Motor neuron (in vitro differentiated cells): ENCODE data around the gene TRIM41. TPM values are rescaled to one million over a fixed set of nuclear protein-coding genes. Genes with fewer than 3 reads are reported as not detected.
"Not testable (repeated sequence)": the region's sequence is repeated elsewhere in the genome, so short reads cannot be mapped to it uniquely, and the experiment has no call there.

Source experiments
- ATAC-seq, 8 experiments: fragments of 200-7000 bp; cut with Tn5 transposase; replicated peaks in 6 of 8; 2 replicates each; pipeline ENCODE4 v1.8.0; 2021; ENCODE audit warnings: mild to moderate bottlenecking in 8 of 8, moderate library complexity in 8 of 8
- H3K27ac ChIP-seq, 2 donors: fragments of 250-450 bp; sonication (Bioruptor Pico); 2 replicates each; pipeline ENCODE4 v1.9.0; 2021; ENCODE audit warnings: antibody characterized with exemption in 2 of 2, mild to moderate bottlenecking in 2 of 2, moderate library complexity in 1 of 2
- H3K4me1 ChIP-seq, 2 donors: fragments of 250-450 bp; sonication (Bioruptor Pico); replicated peaks in 1 of 2; 2 replicates each; pipeline ENCODE4 v1.6.1; 2021; ENCODE audit warnings: antibody characterized with exemption in 2 of 2, mild to moderate bottlenecking in 2 of 2, moderate library complexity in 1 of 2
- H3K4me3 ChIP-seq, 5 donors: fragments of 250-450 bp; sonication (Bioruptor Pico); 2 replicates each; pipeline ENCODE4 v1.9.0; 2021; ENCODE audit warnings: antibody characterized with exemption in 5 of 5, mild to moderate bottlenecking in 5 of 5, moderate library complexity in 4 of 5
- WGBS, 10 experiments: fragments of 450-650 bp; shearing (Covaris generic); methylation state at CpG; one replicate each; pipeline ENCODE4 v1.0.0; 2022; 5-methylcytosine and 5-hydroxymethylcytosine counted together
- in situ Hi-C, 9 experiments: fragments of 400-800 bp; cut with MboI; loops; one replicate each; pipeline ENCODE4 v1.15.0; 2021; ENCODE audit warnings: low sequenced_read_pairs in 9 of 9, low pct_unique_long_range_greater_than_20kb in 2 of 9; ENCODE audit not compliant: unreplicated experiment in 9 of 9
- total RNA-seq, 8 experiments: library from RNA; unstranded; fragments of 300-600 nt; gene quantifications; 2 replicates each; pipeline versions ENCODE4 v1.2.3 to v1.2.4, GENCODE V29; 2022

TRIM41 gene
- total RNA-seq, 8 experiments from 2014 or later: 14.3 to 31.4 (median 24.2) TPM

GRCh38 chr5:181283347-181283746 is 60.3 kb downstream of the TRIM41 start:
- H3K27ac ChIP-seq: no peak overlapping the region
- no peak overlapping the region for H3K4me3 ChIP-seq
- 80 to 100% methylated on average over 1 to 3 of the region's 13 CpGs; no CpG with 5 or more reads in 8 of the 10 experiments for WGBS, 10 experiments
- ATAC-seq: no peak
- peaks cover 0 to 14% of the 10 kb centered on the region in 2 donors for H3K4me1 ChIP-seq
- in situ Hi-C loops: no loop called here

- H3K4me3 ChIP-seq, in situ Hi-C loops, H3K27ac ChIP-seq, ATAC-seq: not testable (repeated sequence)
- peaks cover 0 to 14% of the 10 kb centered on the region in 2 donors for H3K4me1 ChIP-seq
- 67 to 100% (median 100%) methylated on average over 1 to 2 of the region's 6 CpGs; no CpG with 5 or more reads in 6 of the 10 experiments for WGBS, 10 experiments
Measured at GRCh38 chr5:181283841-181284755, 61.0 kb downstream of the TRIM41 start.

Other genes with a start within 250 kb of the TRIM41 start
- gene BTNL3, start 234.4 kb upstream of the TRIM41 start, total RNA-seq: under 1 TPM in 2 of 8 experiments, not detected in 6; 0.08 to 0.33 TPM
- 1 to 10 TPM in 4 of 8 experiments, under 1 TPM in 3, not detected in 1; 0.25 to 2.6 (median 1.1) TPM for gene BTNL9, start 183.0 kb upstream of the TRIM41 start, total RNA-seq
- gene OR2V1, start 92.1 kb upstream of the TRIM41 start, total RNA-seq: under 1 TPM in 3 of 8 experiments, not detected in 5; 0.29 to 0.49 (median 0.33) TPM
- gene OR2V2, start 75.7 kb upstream of the TRIM41 start, total RNA-seq: under 1 TPM in 7 of 8 experiments, not detected in 1; 0.05 to 0.33 (median 0.13) TPM
- gene TRIM7, start 18.1 kb upstream of the TRIM41 start, total RNA-seq: 1 to 10 TPM in 4 of 8 experiments, under 1 TPM in 4; 0.38 to 3.1 (median 1.2) TPM
- 1,000 to 10,000 TPM; 2,060 to 3,480 (median 2,927) TPM for gene RACK1, start 20.6 kb downstream of the TRIM41 start, total RNA-seq
- 10 to 100 TPM; 10.4 to 27.0 (median 13.5) TPM for gene TRIM52, start 37.9 kb downstream of the TRIM41 start, total RNA-seq
- gene OR4F3, start 144.0 kb downstream of the TRIM41 start, total RNA-seq: under 1 TPM in 3 of 8 experiments, not detected in 5; 0.32 to 0.67 (median 0.50) TPM